Activated CD8-positive, alpha-beta memory T cell treated with anti-CD3 and anti-CD28 coated beads, Interleukin-2, amount 50 U/mL, for 48 hours (primary cell): ENCODE data around the gene SETD3.

Experiments used
- DNase-seq: peaks from one replicate; pipeline ENCODE4 v3.0.0-alpha.2; 2020

SETD3 gene

GRCh38 chr14:99479906-99480869 is at the start of gene SETD3:
TSS of gene SETD3 (minus strand) at chr14:99480859. CDS start at chr14:99465805, 15,054 bp downstream.
- DNase-seq = peak; percentile 72

DNA sequence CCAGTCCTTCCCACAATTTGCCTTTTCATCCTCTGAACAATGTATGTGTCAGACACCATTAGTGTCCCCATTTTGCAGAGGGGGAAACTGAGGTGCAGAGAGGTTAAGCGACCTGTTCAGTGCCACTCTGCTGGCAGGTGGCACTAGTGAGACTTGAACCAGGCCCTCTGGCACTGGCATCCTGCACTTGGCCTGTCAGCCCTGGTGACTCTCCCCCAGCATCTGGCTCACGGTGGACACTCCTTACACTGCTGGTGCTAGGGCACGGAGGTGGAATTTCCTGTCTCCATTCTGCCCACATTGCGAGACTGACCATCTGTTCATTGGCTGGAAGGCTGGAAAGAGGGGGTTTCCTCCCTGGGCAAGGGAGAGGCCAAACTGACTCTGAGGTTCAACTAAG is 49.2 kb upstream of the SETD3 start:
- no peak for DNase-seq

GRCh38 chr14:99527427-99528076 is 46.9 kb upstream of the SETD3 start:
- no peak for DNase-seq

DNA sequence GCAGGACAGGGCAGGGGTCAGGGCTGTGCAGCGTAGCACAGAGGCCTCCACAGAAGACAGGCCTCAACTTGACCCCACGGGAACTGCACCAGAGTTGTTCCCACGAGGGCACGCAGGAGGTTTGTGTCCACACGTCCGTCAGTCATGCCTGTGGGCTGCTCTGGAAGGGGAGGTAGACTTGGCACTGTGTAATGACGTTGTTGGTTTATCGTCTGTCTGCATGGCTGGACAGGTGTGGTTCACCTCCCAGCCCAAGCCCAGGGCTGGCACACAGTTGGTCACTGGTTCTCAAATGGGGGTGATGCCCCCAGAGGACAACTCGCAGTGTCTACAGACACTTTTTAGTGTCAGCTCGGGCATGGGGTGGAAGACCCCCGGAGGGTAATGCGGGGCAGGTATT is 46.4 kb upstream of the SETD3 start:
- DNase-seq = no peak

DNA sequence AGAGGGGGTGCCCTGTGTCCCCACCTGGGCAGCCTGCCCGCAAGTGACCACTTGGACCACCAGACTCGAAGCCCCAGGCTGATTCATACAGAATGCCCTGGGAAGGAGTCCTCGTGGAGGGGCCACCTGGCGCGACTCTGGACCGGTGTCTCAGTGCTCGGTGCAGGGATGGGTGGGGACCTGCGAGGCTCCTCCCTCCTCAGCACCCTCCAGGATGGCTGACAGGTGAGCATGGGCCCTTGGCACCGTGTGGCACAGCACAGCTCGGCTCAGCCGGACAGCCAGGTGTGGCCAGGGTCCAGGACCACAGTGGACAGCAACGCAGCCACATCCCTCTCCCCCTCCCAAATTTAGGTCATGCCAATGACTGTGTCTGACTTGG is 45.0 kb upstream of the SETD3 start:
- no peak for DNase-seq

DNA sequence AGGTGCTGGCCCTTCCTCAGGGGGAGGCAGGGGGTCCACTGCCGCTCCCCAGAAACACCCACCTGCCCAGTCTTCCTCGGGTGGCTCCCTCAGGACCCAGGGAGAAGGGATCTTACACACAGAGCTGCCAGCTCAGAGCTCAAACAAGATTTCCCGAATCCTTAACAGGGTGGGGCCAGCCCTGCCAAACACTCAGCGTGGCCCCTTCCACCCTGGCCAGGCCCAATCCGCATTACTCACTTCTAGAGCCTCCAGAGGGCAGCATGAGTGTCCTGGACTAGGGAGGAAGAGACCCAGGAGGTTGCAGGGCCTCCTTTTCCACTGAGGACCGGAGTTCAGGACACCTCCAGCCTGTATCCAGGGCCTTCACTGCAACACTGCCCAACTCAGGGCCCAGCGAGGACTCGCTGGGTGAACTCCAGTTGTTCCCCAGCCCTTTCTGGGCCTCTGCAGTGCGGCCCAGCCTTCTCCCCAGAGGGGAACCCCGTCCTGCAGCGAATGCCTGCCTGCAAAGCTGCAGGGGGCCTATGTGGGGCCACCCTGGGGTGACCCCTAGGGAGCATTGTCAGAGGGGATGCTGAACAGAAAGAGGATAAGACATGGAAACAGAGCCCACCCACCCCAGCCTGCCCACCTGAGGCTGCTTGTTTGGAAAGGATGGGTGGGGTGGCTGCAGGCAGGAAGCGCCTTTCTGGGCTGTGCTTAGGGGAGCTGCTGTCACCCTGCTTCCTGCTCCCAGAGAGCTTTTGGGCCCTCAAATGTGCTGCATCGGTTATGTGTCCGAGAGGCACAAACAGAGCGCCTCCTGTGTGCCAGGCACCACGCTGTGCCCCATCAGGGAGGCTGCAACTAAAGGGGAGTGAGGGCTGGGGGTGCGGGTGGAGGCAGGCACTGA is 44.4 kb upstream of the SETD3 start:
- no peak for DNase-seq

DNA sequence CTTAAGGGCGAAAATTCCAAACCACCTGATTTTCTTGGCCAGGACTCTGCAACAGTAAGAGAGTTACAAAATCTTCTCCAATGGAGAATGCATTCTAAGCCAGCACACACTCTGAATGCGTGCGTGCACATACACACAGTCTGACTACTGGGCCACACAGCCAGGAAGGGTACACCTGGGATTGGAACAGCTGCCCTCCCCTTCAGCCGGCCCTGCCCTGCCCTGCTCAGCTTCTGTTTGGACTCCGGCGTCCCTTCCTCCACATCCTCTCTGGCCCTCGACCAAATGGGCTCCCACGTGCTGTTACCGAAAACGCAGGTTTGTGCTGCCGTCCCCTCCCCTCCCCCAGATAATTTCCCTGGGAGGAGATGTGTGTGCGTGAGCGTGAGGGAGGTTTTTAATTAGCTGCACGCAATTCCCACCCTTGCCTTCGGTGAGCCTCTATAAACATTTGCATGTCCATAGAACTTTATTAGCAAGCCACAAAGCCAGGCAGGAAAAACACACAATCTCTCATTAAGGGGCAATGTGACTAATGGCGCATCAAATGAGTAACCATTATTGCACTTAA is 43.5 kb upstream of the SETD3 start:
- no peak for DNase-seq

- no peak for DNase-seq
Observed at GRCh38 chr14:99523704-99524055, 43.0 kb upstream of the SETD3 start.

- DNase-seq = no peak
Observed at GRCh38 chr14:99522934-99523703, 42.5 kb upstream of the SETD3 start.

DNA sequence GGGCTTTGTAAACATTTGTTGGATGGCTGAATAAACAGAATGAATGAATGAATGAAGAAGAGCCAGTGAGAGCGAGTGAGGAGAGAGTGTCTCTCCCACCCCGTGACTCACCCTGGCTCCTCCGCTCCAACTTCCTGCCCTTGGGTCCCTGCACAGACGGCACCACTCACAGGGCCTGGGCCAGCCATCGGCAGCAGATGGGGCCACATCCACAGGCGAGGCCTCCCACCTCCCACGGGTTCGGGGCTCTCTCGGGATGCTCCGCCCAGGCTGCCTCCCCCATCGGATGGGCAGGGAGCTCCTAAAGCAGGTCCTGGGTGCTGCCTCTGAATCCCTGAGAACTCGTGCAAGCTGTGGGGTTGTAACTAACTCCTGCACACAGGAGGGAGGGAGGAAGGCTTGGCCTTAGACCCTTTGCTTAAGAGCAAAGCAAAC is 41.8 kb upstream of the SETD3 start:
- DNase-seq = no peak

- no peak for DNase-seq
Observed at GRCh38 chr14:99522025-99522401, 41.4 kb upstream of the SETD3 start.

DNA sequence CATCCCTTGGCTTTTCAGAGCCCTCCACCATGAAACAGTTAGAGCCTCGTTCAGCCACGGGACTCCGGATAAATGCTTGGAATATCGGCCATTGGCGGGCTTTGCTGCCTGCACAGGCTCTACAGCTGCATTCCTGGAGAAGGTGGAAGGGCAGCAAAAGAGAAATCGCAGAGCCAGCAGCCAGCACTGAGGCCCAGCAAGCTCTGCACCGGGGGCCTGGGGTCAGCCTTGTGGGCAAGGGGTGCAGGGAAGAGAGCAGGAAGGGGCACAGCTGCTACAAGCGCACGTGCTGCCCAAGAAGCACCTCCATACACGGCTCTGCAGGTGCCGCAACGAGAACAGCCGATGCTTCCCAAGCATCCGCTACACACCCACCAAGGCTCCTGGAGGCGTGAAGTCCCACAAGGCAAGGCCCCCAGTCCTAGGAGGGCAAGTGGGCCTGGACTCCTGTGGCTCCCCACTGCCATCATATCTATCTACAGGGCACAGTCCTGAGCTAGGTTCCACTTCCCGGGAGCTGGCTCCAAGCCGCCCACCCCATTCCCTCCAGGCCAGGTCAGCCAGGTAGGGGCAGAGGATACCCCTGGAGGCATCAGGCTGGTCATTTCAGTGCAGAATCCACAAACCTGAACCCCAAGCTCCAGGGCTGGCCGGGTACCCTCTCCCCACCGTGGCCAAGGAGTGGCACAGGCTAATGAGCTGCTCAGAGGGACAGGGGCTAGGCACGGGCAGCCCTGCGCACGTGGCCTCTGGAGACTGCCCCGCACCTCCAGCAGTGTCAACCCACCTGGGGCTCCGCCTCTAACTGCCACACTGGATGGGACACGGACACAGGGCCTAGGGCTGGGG is 40.7 kb upstream of the SETD3 start:
- DNase-seq = no peak

DNA sequence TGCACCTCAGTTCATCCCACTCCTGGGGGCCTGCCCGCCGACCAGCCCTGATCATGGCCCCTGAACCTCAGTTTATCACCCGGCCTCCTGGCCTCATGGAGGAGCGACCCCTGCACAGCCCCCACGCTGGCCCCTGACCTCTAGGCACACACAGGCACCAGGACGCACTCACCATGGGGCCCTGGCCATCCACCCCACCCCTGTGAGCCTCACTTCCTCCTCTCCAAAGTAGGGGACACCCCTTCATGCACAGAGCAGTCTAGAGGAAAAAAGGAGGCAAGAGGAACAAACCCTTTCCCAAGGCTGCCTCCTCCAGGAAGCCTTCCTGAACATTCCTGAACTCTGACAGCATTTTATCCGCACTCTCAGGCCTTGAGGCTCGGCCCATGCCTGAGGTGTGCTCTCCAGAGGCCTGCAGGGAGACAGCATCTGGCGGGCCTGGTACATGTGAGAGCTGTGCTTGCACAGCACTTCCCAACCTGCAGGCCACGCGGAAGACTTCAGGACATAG is 40.0 kb upstream of the SETD3 start:
- DNase-seq = no peak

GRCh38 chr14:99519931-99520421 is 39.3 kb upstream of the SETD3 start:
- DNase-seq = no peak

DNA sequence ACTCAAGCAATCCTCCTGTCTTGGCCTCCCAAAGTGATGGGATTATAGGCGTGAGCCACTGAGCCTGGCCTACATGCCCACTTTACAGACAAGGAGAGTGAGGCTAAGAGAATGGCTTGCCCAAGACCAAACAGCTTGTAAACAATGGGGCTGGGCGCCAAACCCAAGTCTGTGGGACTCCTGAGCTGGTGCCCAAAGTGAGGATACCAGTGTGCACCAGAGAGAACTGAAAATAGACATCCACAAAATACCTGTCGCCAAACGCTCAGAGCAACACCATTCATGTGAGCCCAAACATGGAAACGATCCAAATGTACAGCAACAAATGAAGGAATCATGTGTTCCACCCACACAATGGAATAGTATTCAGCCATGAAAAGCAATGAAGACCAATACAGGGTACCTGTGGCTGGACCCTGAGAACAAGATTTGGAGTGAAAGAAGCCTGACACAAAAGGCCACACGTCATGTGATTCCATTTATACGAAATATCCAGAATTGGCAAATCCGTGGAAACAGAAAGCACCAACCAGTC is 38.8 kb upstream of the SETD3 start:
- no peak for DNase-seq

- peak; percentile 97 for DNase-seq
Observed at GRCh38 chr14:99518441-99519346, 38.0 kb upstream of the SETD3 start.

DNA sequence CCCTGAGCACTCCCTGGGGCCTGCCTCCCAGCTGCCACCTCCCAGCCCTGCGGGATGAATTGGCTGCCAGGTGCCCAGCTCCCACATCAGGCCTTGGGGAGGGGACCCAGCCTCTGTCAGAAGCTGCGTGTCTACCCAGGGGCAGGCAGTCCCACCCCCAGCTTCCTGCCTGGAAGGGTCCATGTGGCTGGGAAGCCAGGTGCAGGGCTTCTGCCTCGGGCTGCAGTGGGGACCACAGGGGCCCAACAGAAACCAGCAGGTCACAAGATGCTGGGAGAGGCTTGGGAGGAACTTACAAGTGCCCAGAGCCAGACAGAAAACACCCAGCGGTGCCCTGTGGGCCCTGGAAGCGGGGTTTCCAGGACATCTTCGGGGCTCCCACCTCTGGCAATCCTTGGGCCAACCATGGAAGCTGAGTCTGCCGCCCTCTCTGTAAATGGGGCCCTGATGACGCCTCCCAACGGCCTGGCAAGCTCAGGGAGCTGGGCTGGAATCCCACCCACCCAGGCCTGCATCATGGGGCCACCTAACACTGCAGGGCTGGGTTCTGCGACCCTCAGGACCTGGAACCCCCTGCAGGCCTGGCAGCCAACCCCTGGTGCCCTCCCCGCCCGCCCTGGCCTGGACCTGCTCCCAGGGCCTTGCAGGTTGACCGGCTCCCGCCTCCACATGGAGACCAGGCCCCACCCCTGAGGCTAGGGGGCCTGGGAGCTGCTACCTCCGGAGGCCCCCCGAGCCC is 37.2 kb upstream of the SETD3 start:
- no peak for DNase-seq

GRCh38 chr14:99516871-99517642 is 36.4 kb upstream of the SETD3 start:
- DNase-seq = no peak
